ENCODE results near the gene OBSCN.

The OBSCN gene

DNA sequence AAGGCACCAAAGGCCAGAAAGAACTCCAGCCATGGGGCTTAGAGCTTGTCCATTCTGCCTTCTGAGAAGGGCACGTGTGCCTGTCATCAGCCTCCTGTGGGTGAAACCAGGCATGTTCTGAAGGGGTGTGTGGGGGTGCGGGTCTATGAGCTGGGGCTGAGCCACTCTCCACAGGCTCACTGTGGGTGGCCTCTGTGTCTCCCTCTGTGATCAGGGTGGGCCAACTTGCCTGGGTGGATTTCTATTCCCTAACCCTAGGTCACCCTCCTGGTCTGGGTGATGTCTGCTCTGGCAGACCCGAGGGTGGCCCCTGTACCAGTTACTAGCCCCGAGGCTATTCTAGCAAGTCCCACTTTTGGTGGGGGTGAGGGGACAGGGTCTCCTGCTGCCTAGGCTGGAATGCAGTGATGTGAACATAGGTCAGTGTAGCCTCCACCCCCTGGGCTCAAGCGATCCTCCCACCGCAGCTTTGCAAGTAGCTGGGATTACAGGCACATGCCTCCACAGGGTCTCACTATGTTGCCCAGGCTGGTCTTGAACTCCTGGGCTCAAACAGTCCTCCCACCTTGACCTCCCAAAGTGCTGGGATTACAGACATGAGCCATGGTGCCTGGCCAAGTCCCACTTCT, 104.4 kb downstream of the OBSCN start:
- no peak for DNase-seq

GRCh38 chr1:228313536-228314277, 105.9 kb downstream of the OBSCN start:
- DNase-seq = no peak

DNA sequence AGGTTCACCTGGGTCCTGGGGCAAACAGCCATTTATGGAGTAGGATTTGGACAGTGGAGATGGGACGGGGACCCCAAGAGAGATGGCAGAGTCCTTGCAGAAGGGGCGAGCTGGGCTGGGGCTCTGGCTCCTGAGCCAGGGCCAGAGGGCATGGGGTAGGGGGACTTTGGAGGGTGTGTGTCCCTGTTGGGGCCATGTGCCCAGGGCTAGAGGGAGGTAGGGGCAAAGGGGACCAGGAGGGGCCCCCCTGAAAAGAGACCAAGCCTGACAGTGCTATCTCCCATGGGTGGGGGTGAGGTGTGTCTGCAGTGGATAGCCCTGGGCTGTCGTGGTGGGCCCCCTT, 106.4 kb downstream of the OBSCN start:
- no peak for DNase-seq

DNA sequence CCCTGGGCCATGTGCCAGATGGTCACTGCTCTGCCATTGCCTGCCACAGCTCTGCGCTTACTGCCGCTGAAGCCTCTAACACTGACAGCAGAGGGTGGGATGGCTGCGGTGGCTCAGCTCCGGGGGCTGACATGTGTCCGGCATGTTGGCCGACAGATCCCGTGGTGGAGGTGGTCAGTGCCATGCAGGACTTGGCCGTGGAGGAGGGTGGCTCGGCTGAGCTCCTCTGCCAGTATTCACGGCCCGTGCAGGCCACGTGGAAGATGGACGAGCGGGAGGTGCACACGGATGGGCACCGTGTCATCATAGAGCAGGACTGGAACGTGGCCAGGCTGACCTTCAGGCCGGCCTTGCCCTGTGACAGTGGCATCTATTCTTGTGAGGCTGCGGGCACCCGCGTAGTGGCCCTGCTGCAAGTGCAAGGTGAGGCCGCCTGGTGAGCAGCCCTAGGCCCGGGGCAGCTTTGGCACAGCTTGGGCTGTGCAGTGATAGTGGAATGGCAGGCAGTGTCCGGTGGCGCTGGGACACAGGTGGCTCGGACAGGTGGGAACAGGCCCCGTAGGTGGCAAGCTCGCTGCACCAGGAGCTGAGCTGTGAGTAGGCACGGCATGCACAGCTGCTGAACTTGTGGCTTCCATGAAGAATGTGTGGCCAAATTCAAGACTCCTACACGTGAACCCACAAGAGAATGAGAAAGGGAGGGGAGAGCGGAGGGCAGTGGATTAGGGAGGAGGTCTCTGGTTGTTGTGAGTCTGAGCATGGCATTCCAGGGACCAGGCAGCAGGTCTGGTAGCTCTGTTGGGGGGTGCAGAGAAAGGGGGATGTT, 107.0 kb downstream of the OBSCN start:
- DNase-seq = no peak

- DNase-seq = no peak
Measured at GRCh38 chr1:228315484-228315944, 107.7 kb downstream of the OBSCN start.

- no peak for DNase-seq
Measured at GRCh38 chr1:228315945-228316588, 108.2 kb downstream of the OBSCN start.

DNA sequence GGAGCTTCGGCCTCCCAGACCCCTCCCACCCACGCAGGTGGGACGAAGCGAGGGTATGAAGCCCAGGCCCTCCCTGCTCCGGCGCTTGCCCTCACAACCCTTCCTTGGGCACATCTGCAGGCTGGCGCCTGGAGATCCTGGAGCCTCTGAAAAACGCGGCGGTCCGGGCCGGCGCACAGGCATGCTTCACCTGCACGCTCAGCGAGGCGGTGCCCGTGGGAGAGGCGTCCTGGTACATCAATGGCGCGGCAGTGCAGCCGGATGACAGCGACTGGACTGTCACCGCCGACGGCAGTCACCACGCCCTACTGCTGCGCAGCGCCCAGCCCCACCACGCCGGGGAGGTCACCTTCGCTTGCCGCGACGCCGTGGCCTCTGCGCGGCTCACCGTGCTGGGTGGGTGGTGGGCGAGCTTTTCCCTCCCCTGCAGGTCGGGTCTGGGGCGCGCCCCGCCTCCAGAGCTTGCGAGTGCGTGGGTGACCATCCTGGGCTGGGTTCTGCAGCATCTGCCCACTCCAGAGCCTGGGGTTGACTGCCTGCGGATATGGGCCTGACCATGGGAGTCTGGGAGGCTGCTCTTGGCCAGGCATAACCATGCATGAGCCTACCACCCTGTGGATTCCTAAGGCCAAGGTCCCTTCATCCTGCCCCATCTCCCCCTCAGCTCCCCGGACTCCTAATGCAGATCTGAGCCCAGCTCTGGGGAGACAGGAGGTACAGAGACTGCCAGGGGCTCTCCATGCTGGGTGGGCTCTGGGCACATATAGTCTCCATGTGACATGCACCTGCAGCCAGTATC, 108.9 kb downstream of the OBSCN start:
- DNase-seq = no peak

DNA sequence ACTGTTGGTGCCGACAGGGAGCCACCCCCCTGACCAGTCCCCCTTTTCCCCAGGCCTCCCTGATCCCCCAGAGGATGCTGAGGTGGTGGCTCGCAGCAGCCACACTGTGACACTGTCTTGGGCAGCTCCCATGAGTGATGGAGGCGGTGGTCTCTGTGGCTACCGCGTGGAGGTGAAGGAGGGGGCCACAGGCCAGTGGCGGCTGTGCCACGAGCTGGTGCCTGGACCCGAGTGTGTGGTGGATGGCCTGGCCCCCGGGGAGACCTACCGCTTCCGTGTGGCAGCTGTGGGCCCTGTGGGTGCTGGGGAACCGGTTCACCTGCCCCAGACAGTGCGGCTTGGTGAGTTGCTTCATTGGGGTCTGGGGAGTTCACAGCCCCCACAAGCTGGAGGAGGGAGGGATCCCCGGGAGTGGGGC, 109.6 kb downstream of the OBSCN start:
- DNase-seq = no peak

GRCh38 chr1:228317891-228318810, 110.3 kb downstream of the OBSCN start:
- no peak for DNase-seq

- DNase-seq = no peak
Measured at GRCh38 chr1:228318823-228319241, 111.0 kb downstream of the OBSCN start.

- no peak for DNase-seq
Measured at GRCh38 chr1:228319352-228320088, 111.7 kb downstream of the OBSCN start.

GRCh38 chr1:228320394-228320793, 112.5 kb downstream of the OBSCN start:
- DNase-seq = no peak

- DNase-seq = no peak
Measured at GRCh38 chr1:228321435-228321834, 113.6 kb downstream of the OBSCN start.

DNA sequence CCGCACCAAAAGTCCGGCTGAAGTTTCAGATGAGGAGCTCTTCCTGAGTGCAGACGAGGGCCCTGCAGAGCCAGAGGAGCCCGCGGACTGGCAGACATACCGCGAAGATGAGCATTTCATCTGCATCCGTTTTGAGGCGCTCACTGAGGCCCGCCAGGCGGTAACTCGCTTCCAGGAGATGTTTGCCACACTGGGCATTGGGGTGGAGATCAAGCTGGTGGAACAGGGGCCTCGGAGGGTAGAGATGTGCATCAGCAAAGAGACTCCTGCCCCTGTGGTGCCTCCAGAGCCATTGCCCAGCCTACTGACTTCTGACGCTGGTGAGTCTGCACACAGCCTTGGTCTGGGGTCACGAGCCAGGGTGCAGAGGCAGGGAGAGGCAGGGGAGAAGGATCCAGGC, 114.1 kb downstream of the OBSCN start:
- no peak for DNase-seq

GRCh38 chr1:228323401-228323800, 115.6 kb downstream of the OBSCN start:
- DNase-seq = no peak

DNA sequence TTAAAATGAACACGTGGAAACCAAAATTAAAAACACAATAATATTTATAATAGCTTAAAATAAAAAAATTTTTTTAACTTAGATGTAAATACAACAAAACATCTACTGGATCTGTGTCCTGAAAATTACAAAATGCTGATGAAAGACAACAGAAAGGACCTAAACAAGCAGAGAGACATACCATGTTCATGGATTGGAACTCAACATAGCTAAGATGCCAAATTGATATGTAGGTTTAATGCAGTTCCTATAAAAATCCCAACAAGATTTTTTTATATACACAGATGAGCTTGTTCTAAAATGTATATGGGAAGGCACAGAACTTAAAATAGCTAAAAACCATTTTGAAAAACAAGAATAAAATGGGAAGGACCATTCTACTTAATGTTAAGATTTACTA, 117.4 kb downstream of the OBSCN start:
- DNase-seq = no peak

DNA sequence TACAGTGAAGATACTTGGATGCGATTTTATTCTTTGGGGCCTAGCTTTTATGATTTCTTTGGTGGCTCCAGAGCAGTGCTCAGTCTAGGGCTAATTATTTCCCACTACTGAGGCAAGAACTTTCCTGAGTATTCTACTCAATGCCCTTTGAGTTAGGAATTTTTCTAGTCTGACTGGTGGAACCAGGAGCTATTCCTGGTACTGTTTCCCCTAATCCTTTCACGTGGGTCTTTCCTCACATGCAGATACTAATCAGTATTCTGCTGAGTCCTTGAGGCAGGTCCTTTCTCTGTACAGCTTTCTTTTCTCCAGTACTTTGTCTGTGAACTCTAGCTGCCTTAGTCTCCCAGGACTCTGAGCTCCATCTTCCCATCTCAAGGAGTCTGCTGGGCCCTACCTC, 122.0 kb downstream of the OBSCN start:
- no peak for DNase-seq

- no peak for DNase-seq
Measured at GRCh38 chr1:228332797-228333738, 125.2 kb downstream of the OBSCN start.

GRCh38 chr1:228333739-228334115, 125.9 kb downstream of the OBSCN start:
- no peak for DNase-seq

Measured in MV-4-11 (cell line).